GM19452 (cell line): ENCODE measurements around the gene ARHGAP26.

Experiments used
- ATAC-seq: cut with Tn5 transposase; IDR thresholded peaks from one replicate; pipeline ENCODE4 v1.9.1; 2021; ENCODE audit not compliant: unreplicated experiment

ARHGAP26 gene

GRCh38 chr5:142749321-142749720, 20.9 kb upstream of the ARHGAP26 start:
- no peak for ATAC-seq

GRCh38 chr5:142753116-142753631, 17.0 kb upstream of the ARHGAP26 start:
- ATAC-seq, result no peak

GRCh38 chr5:142754031-142754430, 16.1 kb upstream of the ARHGAP26 start:
- ATAC-seq, result no peak

- no peak for ATAC-seq
Observed at GRCh38 chr5:142756576-142756975, 13.6 kb upstream of the ARHGAP26 start.

- ATAC-seq, result no peak
Observed at GRCh38 chr5:142757564-142757963, 12.6 kb upstream of the ARHGAP26 start.

- ATAC-seq, result no peak
Observed at GRCh38 chr5:142758062-142758795, 11.9 kb upstream of the ARHGAP26 start.

- no peak for ATAC-seq
Observed at GRCh38 chr5:142758796-142759145, 11.4 kb upstream of the ARHGAP26 start.

- no peak for ATAC-seq
Observed at GRCh38 chr5:142763701-142764100, 6.5 kb upstream of the ARHGAP26 start.

- no peak for ATAC-seq
Observed at GRCh38 chr5:142767178-142767577, 3.0 kb upstream of the ARHGAP26 start.

- ATAC-seq, result no peak
Observed at GRCh38 chr5:142767911-142768310, 2.3 kb upstream of the ARHGAP26 start.

- ATAC-seq, result no peak
Observed at GRCh38 chr5:142769251-142769792, 855 bp upstream of the ARHGAP26 start.

GRCh38 chr5:142770650-142771609, 753 bp downstream of the ARHGAP26 start:
- ATAC-seq, result peak; percentile 32

GRCh38 chr5:142771666-142772065, 1.5 kb downstream of the ARHGAP26 start:
- no peak for ATAC-seq

- ATAC-seq, result no peak
Observed at GRCh38 chr5:142772446-142773293, 2.5 kb downstream of the ARHGAP26 start.

- ATAC-seq, result no peak
Observed at GRCh38 chr5:142777099-142777498, 6.9 kb downstream of the ARHGAP26 start.

- ATAC-seq, result no peak
Observed at GRCh38 chr5:142777850-142778249, 7.7 kb downstream of the ARHGAP26 start.

- no peak for ATAC-seq
Observed at GRCh38 chr5:142779163-142779840, 9.1 kb downstream of the ARHGAP26 start.

- no peak for ATAC-seq
Observed at GRCh38 chr5:142780871-142781270, 10.7 kb downstream of the ARHGAP26 start.

GRCh38 chr5:142782976-142783530, 12.9 kb downstream of the ARHGAP26 start:
- ATAC-seq, result no peak
